CD4-positive, alpha-beta T cell treated with Interleukin-21 for 1 hour (primary cell): ENCODE measurements around the gene GPAT2.
"Not testable (repeated sequence)": the region's sequence is repeated elsewhere in the genome, so short reads cannot be mapped to it uniquely, and the experiment has no call there.

Source experiments
- DNase-seq: peaks from one replicate; pipeline ENCODE4 v3.0.0-alpha.2; 2020

GPAT2 gene

GRCh38 chr2:96064760-96065159 lies 30.0 kb upstream of the GPAT2 start:
- DNase-seq = not testable (repeated sequence)

- DNase-seq = not testable (repeated sequence)
These were observed 29.4 kb upstream of the GPAT2 start for GRCh38 chr2:96064047-96064675.

- DNase-seq = peak; percentile 20
These were observed 28.6 kb upstream of the GPAT2 start for GRCh38 chr2:96063116-96063899.

GRCh38 chr2:96062483-96062882 lies 27.8 kb upstream of the GPAT2 start:
- not testable (repeated sequence) for DNase-seq

GRCh38 chr2:96061901-96062300 lies 27.2 kb upstream of the GPAT2 start:
- not testable (repeated sequence) for DNase-seq

- DNase-seq = not testable (repeated sequence)
These were observed 26.6 kb upstream of the GPAT2 start for GRCh38 chr2:96061197-96061817.

GRCh38 chr2:96060325-96060724 lies 25.6 kb upstream of the GPAT2 start:
- not testable (repeated sequence) for DNase-seq

- not testable (repeated sequence) for DNase-seq
These were observed 24.7 kb upstream of the GPAT2 start for GRCh38 chr2:96059443-96059842.

- DNase-seq = not testable (repeated sequence)
These were observed 21.1 kb upstream of the GPAT2 start for GRCh38 chr2:96055830-96056229.

GRCh38 chr2:96054537-96054936 lies 19.8 kb upstream of the GPAT2 start:
- not testable (repeated sequence) for DNase-seq

GRCh38 chr2:96053385-96053784 lies 18.7 kb upstream of the GPAT2 start:
- not testable (repeated sequence) for DNase-seq

- DNase-seq = not testable (repeated sequence)
These were observed 17.9 kb upstream of the GPAT2 start for GRCh38 chr2:96052632-96053031.

GRCh38 chr2:96049917-96050262 lies 15.2 kb upstream of the GPAT2 start:
- not testable (repeated sequence) for DNase-seq

GRCh38 chr2:96049049-96049916 lies 14.6 kb upstream of the GPAT2 start:
- not testable (repeated sequence) for DNase-seq

- DNase-seq = not testable (repeated sequence)
These were observed 838 bp upstream of the GPAT2 start for GRCh38 chr2:96035554-96035953.

- DNase-seq = not testable (repeated sequence)
These were observed 719 bp downstream of the GPAT2 start for GRCh38 chr2:96033997-96034396.

- not testable (repeated sequence) for DNase-seq
These were observed 6.9 kb downstream of the GPAT2 start for GRCh38 chr2:96027725-96028325.

- not testable (repeated sequence) for DNase-seq
These were observed 9.0 kb downstream of the GPAT2 start for GRCh38 chr2:96025755-96026154.

GRCh38 chr2:96025194-96025492 lies 9.6 kb downstream of the GPAT2 start:
- DNase-seq = no peak

- no peak for DNase-seq
These were observed 10.2 kb downstream of the GPAT2 start for GRCh38 chr2:96024336-96025193.

GRCh38 chr2:96023701-96024100 lies 11.0 kb downstream of the GPAT2 start:
- not testable (repeated sequence) for DNase-seq
